ENCODE measurements around the gene PRKAR1B.
"Not testable (repeated sequence)": the region's sequence is repeated elsewhere in the genome, so short reads cannot be mapped to it uniquely, and the experiment has no call there.

PRKAR1B gene

DNA sequence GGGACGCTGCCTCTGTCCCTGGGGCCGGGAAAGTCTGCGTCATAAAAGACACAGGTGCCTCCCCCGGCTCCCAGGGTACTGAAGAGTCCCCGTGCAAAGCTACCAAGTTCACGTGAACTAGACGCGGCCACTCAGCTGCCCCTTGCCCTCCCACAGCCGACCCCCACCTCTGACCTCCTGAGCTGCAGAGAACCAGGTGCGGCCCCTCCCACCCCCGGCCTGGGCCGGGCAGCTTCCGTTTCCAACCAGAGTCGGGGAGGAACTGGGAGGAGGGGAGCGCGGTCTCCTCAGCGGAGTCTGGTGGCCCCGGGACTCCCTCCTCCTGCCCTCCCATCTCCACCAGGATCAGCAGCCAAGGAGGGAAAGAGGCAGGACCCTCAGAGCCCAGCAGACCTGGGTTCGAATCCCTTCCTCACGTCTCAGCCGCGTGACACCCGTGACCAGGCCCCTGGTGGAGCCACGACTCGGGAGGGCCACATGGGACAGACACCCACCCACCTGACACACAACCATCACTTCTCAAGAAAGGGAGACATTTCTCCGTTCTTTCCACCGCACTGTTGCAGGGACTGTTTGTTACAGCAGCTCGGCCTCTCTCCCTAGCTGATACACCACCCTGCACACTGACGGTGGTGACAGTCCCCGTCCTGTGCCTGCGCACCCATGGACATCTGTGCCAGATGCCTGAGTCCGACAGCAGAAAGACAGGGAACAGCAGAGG, 170.1 kb downstream of the PRKAR1B start:
- no peak overlapping the region for H3K27ac ChIP-seq
- no peak for TF ChIP-seq CTCF (conservative IDR thresholded peaks at IDR 0.05)

- no peak overlapping the region for H3K27ac ChIP-seq
- no peak for TF ChIP-seq CTCF (conservative IDR thresholded peaks at IDR 0.05)
These were observed 170.7 kb downstream of the PRKAR1B start for GRCh38 chr7:556291-556826.

DNA sequence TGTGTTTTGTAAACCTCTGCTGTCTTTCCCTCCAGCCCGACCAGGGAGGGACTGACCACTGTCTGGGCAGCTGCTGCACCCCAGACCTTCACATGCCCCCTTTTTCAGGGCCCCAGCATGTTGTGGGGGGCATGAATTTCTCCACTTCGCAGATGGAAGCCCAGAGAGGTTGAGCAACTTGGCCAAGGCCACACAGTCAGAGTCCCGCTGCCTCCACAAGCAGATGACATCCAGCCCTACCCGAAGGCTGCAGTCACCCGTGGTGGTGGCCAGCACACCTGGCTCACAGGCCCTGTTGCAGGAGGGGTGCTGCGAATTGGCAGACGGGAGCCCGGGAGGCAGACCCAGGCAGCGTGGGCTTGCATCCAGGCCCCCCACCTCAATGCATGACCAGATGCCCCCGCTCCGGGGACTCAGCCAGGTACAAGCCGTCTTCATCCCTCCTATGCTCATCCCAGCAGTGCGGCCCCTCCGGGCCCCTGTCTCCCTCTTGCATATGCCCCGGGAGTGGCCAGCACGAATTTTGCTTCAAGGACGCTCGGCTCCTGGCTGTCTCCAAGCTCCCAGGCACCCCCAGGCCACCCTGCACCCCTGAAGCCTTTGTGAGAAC, 171.4 kb downstream of the PRKAR1B start:
- H3K27ac ChIP-seq: no peak overlapping the region
- TF ChIP-seq CTCF (conservative IDR thresholded peaks at IDR 0.05): no peak

GRCh38 chr7:553636-554111, 173.4 kb downstream of the PRKAR1B start:
- TF ChIP-seq CTCF (conservative IDR thresholded peaks at IDR 0.05): no peak
- H3K27ac ChIP-seq: no peak overlapping the region

GRCh38 chr7:552868-553635, 174.0 kb downstream of the PRKAR1B start:
- TF ChIP-seq CTCF (conservative IDR thresholded peaks at IDR 0.05): no peak
- H3K27ac ChIP-seq: no peak overlapping the region

GRCh38 chr7:552151-552867, 174.8 kb downstream of the PRKAR1B start:
- not testable (repeated sequence) for H3K27ac ChIP-seq

DNA sequence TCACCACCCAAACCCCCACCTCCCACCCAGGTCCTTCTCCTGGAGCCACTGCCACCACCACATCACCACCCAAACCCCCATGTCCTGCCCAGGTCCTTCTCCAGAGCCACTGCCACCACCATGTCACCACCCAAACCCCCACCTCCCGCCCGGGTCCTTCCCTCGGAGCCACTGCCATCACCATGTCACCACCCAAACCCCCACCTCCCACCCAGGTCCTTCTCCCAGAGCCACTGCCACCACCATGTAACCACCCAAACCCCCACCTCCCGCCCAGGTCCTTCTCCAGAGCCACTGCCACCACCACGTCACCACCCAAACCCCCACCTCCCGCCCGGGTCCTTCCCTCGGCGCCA, 175.5 kb downstream of the PRKAR1B start:
- H3K27ac ChIP-seq: not testable (repeated sequence)
